ENCODE measurements around the gene MRPL37. TPM values are rescaled to one million over a fixed set of nuclear protein-coding genes. Genes with fewer than 3 reads are reported as not detected.

The MRPL37 gene
- total RNA-seq, 1 donor from 2014 or later = 80.0 TPM

- H3K36me3 Mint-ChIP-seq (ENCODE audit: low read depth, unreplicated experiment) = peaks cover 19% of the 10 kb centered on the region
- no peak overlapping the region for H3K27ac ChIP-seq (ENCODE audit: low read depth, low read length)
- no peak for DNase-seq (ENCODE audit: low read depth)
- H3K4me2 ChIP-seq (ENCODE audit: low read length) = no peak overlapping the region
- H3K9ac ChIP-seq (ENCODE audit: low read length) = no peak overlapping the region
- no peaks in the 10 kb centered on the region for H3K27me3 Mint-ChIP-seq (ENCODE audit: low read depth, unreplicated experiment)
- H2AFZ ChIP-seq (ENCODE audit: low read depth, low read length) = no peak overlapping the region
- peaks cover 93% of the 10 kb centered on the region for H4K20me1 ChIP-seq (ENCODE audit: insufficient read depth, low read length)
- H3K27ac Mint-ChIP-seq (ENCODE audit: unreplicated experiment) = no peak overlapping the region
- no peaks in the 10 kb centered on the region for H3K36me3 ChIP-seq (ENCODE audit: insufficient read depth, low read length)
- peaks cover 10% of the 10 kb centered on the region for H3K4me1 ChIP-seq (ENCODE audit: insufficient read depth, low read length)
- peaks cover 7% of the 10 kb centered on the region for H3K79me2 ChIP-seq (ENCODE audit: insufficient read depth, low read length)
- H3K4me3 ChIP-seq (ENCODE audit: insufficient read depth, low read depth, low read length) = no peak overlapping the region
- no peaks in the 10 kb centered on the region for H3K9me3 Mint-ChIP-seq (ENCODE audit: unreplicated experiment)
- no peak overlapping the region for H3K4me3 Mint-ChIP-seq (ENCODE audit: unreplicated experiment)
- TF ChIP-seq, protein P1, sequence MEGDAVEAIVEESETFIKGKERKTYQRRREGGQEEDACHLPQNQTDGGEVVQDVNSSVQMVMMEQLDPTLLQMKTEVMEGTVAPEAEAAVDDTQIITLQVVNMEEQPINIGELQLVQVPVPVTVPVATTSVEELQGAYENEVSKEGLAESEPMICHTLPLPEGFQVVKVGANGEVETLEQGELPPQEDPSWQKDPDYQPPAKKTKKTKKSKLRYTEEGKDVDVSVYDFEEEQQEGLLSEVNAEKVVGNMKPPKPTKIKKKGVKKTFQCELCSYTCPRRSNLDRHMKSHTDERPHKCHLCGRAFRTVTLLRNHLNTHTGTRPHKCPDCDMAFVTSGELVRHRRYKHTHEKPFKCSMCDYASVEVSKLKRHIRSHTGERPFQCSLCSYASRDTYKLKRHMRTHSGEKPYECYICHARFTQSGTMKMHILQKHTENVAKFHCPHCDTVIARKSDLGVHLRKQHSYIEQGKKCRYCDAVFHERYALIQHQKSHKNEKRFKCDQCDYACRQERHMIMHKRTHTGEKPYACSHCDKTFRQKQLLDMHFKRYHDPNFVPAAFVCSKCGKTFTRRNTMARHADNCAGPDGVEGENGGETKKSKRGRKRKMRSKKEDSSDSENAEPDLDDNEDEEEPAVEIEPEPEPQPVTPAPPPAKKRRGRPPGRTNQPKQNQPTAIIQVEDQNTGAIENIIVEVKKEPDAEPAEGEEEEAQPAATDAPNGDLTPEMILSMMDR (IDR thresholded peaks at IDR 0.05; ENCODE audit: insufficient read depth, low read depth, low read length) = no peak
- TF ChIP-seq EZH2 (IDR thresholded peaks at IDR 0.05; ENCODE audit: insufficient read depth, low read length) = no peak
- H3K27me3 ChIP-seq (ENCODE audit: insufficient read depth, low read length) = no peaks in the 10 kb centered on the region
- H3K4me1 Mint-ChIP-seq (ENCODE audit: low read depth, unreplicated experiment) = peaks cover 14% of the 10 kb centered on the region
- FAIRE-seq = no peak
- no peaks in the 10 kb centered on the region for H3K9me3 ChIP-seq (ENCODE audit: insufficient read depth, low read depth, low read length)
Observed at GRCh38 chr1:54265659-54266058, 65.7 kb downstream of the MRPL37 start.

GRCh38 chr1:54266195-54266594, 66.2 kb downstream of the MRPL37 start:
- H3K36me3 ChIP-seq (ENCODE audit: insufficient read depth, low read length) = no peaks in the 10 kb centered on the region
- no peak for DNase-seq (ENCODE audit: low read depth)
- H3K27me3 ChIP-seq (ENCODE audit: insufficient read depth, low read length) = no peaks in the 10 kb centered on the region
- H3K79me2 ChIP-seq (ENCODE audit: insufficient read depth, low read length) = peaks cover 7% of the 10 kb centered on the region
- Mint-ChIP-seq H3K4me1 (ENCODE audit: low read depth, unreplicated experiment) (peaks cover 14% of the 10 kb centered on the region), H3K27me3 (ENCODE audit: low read depth, unreplicated experiment) (no peaks in the 10 kb centered on the region), H3K36me3 (ENCODE audit: low read depth, unreplicated experiment) (peaks cover 16% of the 10 kb centered on the region), H3K4me3 (ENCODE audit: unreplicated experiment) (no peak overlapping the region), H3K9me3 (ENCODE audit: unreplicated experiment) (no peaks in the 10 kb centered on the region), H3K27ac (ENCODE audit: unreplicated experiment) (no peak overlapping the region)
- H3K27ac ChIP-seq (ENCODE audit: low read depth, low read length) = no peak overlapping the region
- H3K4me3 ChIP-seq (ENCODE audit: insufficient read depth, low read depth, low read length) = no peak overlapping the region
- H3K9me3 ChIP-seq (ENCODE audit: insufficient read depth, low read depth, low read length) = no peaks in the 10 kb centered on the region
- H3K4me1 ChIP-seq (ENCODE audit: insufficient read depth, low read length) = peaks cover 10% of the 10 kb centered on the region
- TF ChIP-seq, protein P1 (IDR thresholded peaks at IDR 0.05; ENCODE audit: insufficient read depth, low read depth, low read length) = no peak
- TF ChIP-seq EZH2 (IDR thresholded peaks at IDR 0.05; ENCODE audit: insufficient read depth, low read length) = no peak
- no peak overlapping the region for H2AFZ ChIP-seq (ENCODE audit: low read depth, low read length)
- peaks cover 88% of the 10 kb centered on the region for H4K20me1 ChIP-seq (ENCODE audit: insufficient read depth, low read length)
- FAIRE-seq = no peak
- no peak overlapping the region for H3K9ac ChIP-seq (ENCODE audit: low read length)
- no peak overlapping the region for H3K4me2 ChIP-seq (ENCODE audit: low read length)

GRCh38 chr1:54266908-54267307, 66.9 kb downstream of the MRPL37 start:
- Histone ChIP-seq H3K4me3 (ENCODE audit: insufficient read depth, low read depth, low read length) (no peak overlapping the region), H3K79me2 (ENCODE audit: insufficient read depth, low read length) (peaks cover 7% of the 10 kb centered on the region), H3K27ac (ENCODE audit: low read depth, low read length) (no peak overlapping the region), H3K4me1 (ENCODE audit: insufficient read depth, low read length) (peaks cover 10% of the 10 kb centered on the region), H3K9me3 (ENCODE audit: insufficient read depth, low read depth, low read length) (no peaks in the 10 kb centered on the region), H3K36me3 (ENCODE audit: insufficient read depth, low read length) (no peaks in the 10 kb centered on the region), H3K4me2 (ENCODE audit: low read length) (no peak overlapping the region), H4K20me1 (ENCODE audit: insufficient read depth, low read length) (peaks cover 83% of the 10 kb centered on the region), H2AFZ (ENCODE audit: low read depth, low read length) (no peak overlapping the region), H3K9ac (ENCODE audit: low read length) (no peak overlapping the region), H3K27me3 (ENCODE audit: insufficient read depth, low read length) (no peaks in the 10 kb centered on the region)
- Mint-ChIP-seq H3K4me1 (ENCODE audit: low read depth, unreplicated experiment) (peaks cover 19% of the 10 kb centered on the region), H3K9me3 (ENCODE audit: unreplicated experiment) (no peaks in the 10 kb centered on the region), H3K36me3 (ENCODE audit: low read depth, unreplicated experiment) (peaks cover 14% of the 10 kb centered on the region), H3K4me3 (ENCODE audit: unreplicated experiment) (no peak overlapping the region), H3K27me3 (ENCODE audit: low read depth, unreplicated experiment) (no peaks in the 10 kb centered on the region), H3K27ac (ENCODE audit: unreplicated experiment) (peak overlapping the region; percentile 37)
- no peak for DNase-seq (ENCODE audit: low read depth)
- FAIRE-seq = no peak
- TF ChIP-seq, protein P1 (IDR thresholded peaks at IDR 0.05; ENCODE audit: insufficient read depth, low read depth, low read length) = no peak
- no peak for TF ChIP-seq EZH2 (IDR thresholded peaks at IDR 0.05; ENCODE audit: insufficient read depth, low read length)

Data from astrocyte (in vitro differentiated cells and primary cell).